DMS53 (cell line): Measurements from ENCODE around the gene LY9.
"Not testable (repeated sequence)": the region's sequence is repeated elsewhere in the genome, so short reads cannot be mapped to it uniquely, and the experiment has no call there.

Experiments used
- DNase-seq: peaks from one replicate; lab custom pipeline; 2025; lab: John Stamatoyannopoulos, UW

The LY9 gene

GRCh38 chr1:160865337-160865736, 69.4 kb downstream of the LY9 start:
- DNase-seq: no peak

- peak; percentile 6 for DNase-seq
These were observed 70.2 kb downstream of the LY9 start for GRCh38 chr1:160866001-160866694.

GRCh38 chr1:160866695-160867260, 70.8 kb downstream of the LY9 start:
- no peak for DNase-seq

DNA sequence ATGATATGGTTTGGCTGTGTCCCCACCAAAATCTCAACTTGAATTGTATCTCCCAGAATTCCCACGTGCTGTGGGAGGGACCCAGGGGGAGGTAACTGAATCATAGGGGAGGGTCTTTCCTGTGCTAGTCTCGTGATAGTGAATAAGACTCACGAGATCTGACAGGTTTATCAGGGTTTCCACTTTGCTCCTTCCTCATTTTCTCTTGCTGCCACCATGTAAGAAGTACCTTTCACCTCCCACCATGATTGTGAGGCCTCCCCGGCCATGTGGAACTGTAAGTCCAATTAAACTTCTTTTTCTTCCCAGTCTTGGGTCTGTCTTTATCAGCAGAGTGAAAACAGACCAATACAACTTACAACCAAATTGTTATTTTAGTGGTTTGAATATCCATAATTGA, 71.7 kb downstream of the LY9 start:
- DNase-seq: not testable (repeated sequence)

DNA sequence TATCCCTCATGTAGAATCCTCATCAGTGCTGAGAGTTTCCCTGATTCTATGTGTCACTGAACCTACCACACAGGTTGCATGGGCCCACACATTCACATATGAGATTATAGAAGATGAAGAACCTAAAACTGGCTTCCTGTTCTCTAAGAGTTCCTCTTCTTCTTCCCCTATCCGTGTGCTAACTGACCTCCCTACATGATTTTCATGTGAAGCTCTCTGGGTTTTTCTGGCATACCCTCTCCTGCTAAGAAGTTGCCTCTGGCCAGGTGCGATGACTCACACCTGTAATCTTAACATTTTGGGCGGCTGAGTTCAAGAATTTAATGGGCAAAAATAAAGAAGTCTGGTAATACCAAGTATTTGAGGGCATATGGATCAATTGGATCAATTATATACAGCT, 72.2 kb downstream of the LY9 start:
- DNase-seq: no peak

- peak; percentile 25 for DNase-seq
These were observed 79.0 kb downstream of the LY9 start for GRCh38 chr1:160874935-160875334.

DNA sequence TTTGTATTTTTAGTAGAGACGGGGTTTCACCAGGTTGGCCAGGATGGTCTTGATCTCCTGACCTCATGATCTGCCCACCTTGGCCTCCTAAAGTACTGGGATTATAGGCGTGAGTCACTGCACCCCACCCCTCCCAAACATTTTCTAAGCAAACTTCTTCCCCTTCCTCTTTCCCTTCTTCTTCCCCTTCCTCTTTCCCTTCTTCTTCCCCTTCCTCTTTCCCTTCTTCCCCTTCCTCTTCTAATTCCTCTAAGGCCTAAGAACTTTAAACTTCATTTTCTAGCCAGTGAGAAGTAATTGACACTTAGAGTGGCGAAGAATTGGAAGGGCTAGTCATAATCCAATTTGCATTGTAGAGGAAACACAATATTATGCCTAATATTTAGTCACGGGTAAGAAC, 79.6 kb downstream of the LY9 start:
- not testable (repeated sequence) for DNase-seq

DNA sequence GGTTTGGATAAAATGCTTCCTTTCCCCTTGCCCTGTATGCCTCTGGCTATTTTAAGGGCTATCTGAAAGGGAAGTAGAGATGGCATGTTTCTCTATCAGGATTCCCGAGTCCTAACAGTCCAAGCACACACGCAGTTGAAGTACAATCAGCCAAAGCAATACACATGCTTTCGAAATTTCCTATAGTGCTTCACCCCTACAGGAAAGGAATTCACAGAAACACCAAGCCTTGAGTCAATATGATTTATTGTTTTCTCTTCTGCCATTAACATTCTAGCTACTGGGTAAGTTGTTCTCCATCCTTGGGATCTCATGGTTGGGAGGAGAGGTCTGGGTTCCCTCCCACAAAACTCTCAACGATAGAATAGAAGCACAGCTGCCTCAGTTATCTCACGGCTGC, 80.3 kb downstream of the LY9 start:
- DNase-seq: no peak

- peak; percentile 15 for DNase-seq
These were observed 81.2 kb downstream of the LY9 start for GRCh38 chr1:160877221-160877620.
